Tongue (tissue), 3 donors: Measurements from ENCODE around the gene USP37. TPM values are rescaled to one million over a fixed set of nuclear protein-coding genes. Genes with fewer than 3 reads are reported as not detected.
A peak's percentile ranks its signal among the peaks of the same experiment; 100 is the strongest.

Source experiments
- DNase-seq: peaks from one replicate; pipeline ENCODE4 v3.0.0-alpha.2; 2015
- small RNA-seq: library from RNA; depleted of rRNA; stranded (forward); fragments of <200 nt; gene quantifications from one replicate; pipeline ENCODE3, GENCODE V24; 2014; ENCODE audit warnings: low replicate concordance
- total RNA-seq: library from RNA; depleted of rRNA; stranded (reverse); fragments of >200 nt; gene quantifications from one replicate; pipeline ENCODE4 v1.2.3, GENCODE V29; 2014

The USP37 gene
- total RNA-seq, 1 donor from 2014 or later = 30.8 TPM

DNA sequence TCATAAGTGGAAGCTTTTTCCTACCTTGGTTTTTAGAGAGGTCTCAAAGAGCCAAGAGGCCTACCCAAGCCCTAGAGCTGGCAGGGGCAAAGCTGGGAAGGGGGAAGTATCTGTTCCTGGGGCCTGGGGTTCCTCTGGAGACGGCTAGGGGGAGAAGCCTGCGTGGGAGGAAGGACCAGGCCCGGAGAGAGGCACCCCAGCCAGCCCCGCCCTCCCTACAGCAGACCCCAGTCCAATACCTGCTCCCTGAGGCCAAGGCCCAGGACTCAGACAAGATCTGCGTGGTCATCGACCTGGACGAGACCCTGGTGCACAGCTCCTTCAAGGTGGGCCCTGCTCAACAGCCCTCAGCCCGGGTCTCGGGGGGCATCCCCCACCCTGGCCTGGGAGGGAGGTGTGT, 166.3 kb downstream of the USP37 start:
- no peak for DNase-seq

DNA sequence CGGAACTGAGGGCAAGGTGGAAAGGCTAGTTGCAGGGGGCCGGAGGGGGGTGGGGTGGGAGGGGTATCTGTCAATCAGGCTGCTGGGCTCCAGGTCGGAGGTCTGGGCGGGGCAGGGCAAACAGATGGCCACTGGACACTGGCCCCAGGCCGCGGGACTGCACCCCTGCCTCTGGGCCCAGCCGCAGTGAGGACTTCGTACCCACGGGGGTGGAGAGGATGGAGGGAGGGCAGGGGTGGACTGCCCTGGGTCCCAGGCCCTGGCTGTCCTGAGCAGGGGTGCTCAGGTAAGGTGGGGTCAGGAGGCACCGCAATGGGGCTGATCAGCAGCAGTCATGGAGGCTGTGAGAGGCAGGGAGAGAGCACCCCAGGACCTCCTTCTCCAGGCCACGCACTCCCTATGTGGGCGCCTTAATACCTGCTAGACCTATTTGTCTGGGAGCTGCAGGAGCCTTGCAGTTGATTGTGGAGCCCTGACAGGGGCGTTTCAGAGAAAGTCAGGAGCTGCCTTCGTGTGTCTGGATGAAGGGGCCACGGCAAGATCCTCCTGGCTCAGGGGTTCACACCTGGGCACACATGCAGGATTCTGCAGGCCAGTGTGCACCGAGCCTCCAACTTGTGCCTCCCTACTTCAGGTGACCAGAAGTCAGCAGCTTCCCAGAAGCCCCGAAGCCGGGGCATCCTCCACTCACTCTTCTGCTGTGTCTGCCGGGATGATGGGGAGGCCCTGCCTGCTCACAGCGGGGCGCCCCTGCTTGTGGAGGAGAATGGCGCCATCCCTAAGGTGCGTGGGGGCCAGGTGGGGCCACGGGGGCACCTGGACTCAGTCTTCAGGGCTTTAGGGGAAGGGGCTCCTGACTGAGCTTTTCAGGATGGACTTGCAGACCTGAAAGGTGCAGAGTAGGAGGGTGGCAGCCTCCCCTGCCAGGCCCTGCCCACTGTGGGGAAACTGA, 166.9 kb downstream of the USP37 start:
- DNase-seq = no peak

Small RNAs within 50 kb of the gene (small RNA-seq; reads per million reads assigned to genes)
- gene MIR26B (3,774 reads per million, percentile 99 among the genes with 10 or more reads in this experiment), gene RNU6-136P (not detected)

Other genes with a start within 250 kb of the USP37 start
- not detected for gene CATIP, start 211.5 kb downstream of the USP37 start, total RNA-seq
- 6.8 TPM for gene SLC11A1, start 186.1 kb downstream of the USP37 start, total RNA-seq
- 77.8 TPM for gene CTDSP1, start 168.5 kb downstream of the USP37 start, total RNA-seq
- gene VIL1, start 149.2 kb downstream of the USP37 start, total RNA-seq = not detected
- gene CNOT9, start 488 bp upstream of the USP37 start, total RNA-seq = 38.2 TPM
- 31.0 TPM for gene PLCD4, start 39.5 kb upstream of the USP37 start, total RNA-seq
- 14.3 TPM for gene ZNF142, start 91.3 kb upstream of the USP37 start, total RNA-seq
- 26.2 TPM for gene BCS1L, start 91.3 kb upstream of the USP37 start, total RNA-seq
- 8.5 TPM for gene RNF25, start 103.7 kb upstream of the USP37 start, total RNA-seq
- 20.6 TPM for gene STK36, start 103.7 kb upstream of the USP37 start, total RNA-seq
- gene TTLL4, start 142.5 kb upstream of the USP37 start, total RNA-seq = 14.0 TPM
- 19.8 TPM for gene CYP27A1, start 213.8 kb upstream of the USP37 start, total RNA-seq